Activated T-cell treated with anti-CD3 and anti-CD28 coated beads, Interleukin-2, amount 50 U/mL, for 24 hours (primary cell): ENCODE data around the gene MRPS5.
"Not testable (repeated sequence)": the region's sequence is repeated elsewhere in the genome, so short reads cannot be mapped to it uniquely, and the experiment has no call there.

Source experiments
- DNase-seq: peaks from one replicate; pipeline ENCODE4 v3.0.0-alpha.2; 2020
- H3K27ac Mint-ChIP-seq: 2 replicates; pipeline ENCODE4 v1.8.0; 2020; ENCODE audit warnings: mild to moderate bottlenecking, mixed read lengths
- H3K27me3 Mint-ChIP-seq: 2 replicates; pipeline ENCODE4 v1.8.0; 2020; ENCODE audit warnings: mixed read lengths
- H3K36me3 Mint-ChIP-seq: 2 replicates; pipeline ENCODE4 v1.8.0; 2020; ENCODE audit warnings: low read depth, mixed read lengths
- H3K4me1 Mint-ChIP-seq: 2 replicates; pipeline ENCODE4 v1.8.0; 2020; ENCODE audit warnings: low read depth, mixed read lengths
- H3K4me3 Mint-ChIP-seq: 2 replicates; pipeline ENCODE4 v1.8.0; 2020; ENCODE audit warnings: mild to moderate bottlenecking, moderate library complexity, mixed read lengths
- H3K9me3 Mint-ChIP-seq: 2 replicates; pipeline ENCODE4 v1.8.0; 2020; ENCODE audit warnings: mixed read lengths

MRPS5 gene

GRCh38 chr2:95039978-95040377, 81.6 kb downstream of the MRPS5 start:
- Mint-ChIP-seq H3K9me3 (peaks cover 34% of the 10 kb centered on the region), H3K27ac (peak overlapping the region; percentile 91), H3K4me3 (no peak overlapping the region), H3K4me1 (peaks cover 85% of the 10 kb centered on the region), H3K27me3 (no peaks in the 10 kb centered on the region), H3K36me3 (peaks cover 15% of the 10 kb centered on the region)
- no peak for DNase-seq

- Mint-ChIP-seq H3K27me3 (no peaks in the 10 kb centered on the region), H3K27ac (peak overlapping the region; percentile 91), H3K4me3 (no peak overlapping the region), H3K9me3 (peaks cover 34% of the 10 kb centered on the region), H3K36me3 (peaks cover 15% of the 10 kb centered on the region), H3K4me1 (peaks cover 90% of the 10 kb centered on the region)
- no peak for DNase-seq
Measured at GRCh38 chr2:95039363-95039762, 82.2 kb downstream of the MRPS5 start.

GRCh38 chr2:95038635-95039298, 82.8 kb downstream of the MRPS5 start:
- no peak overlapping the region for H3K4me3 Mint-ChIP-seq
- peak overlapping the region; percentile 91 for H3K27ac Mint-ChIP-seq
- H3K9me3 Mint-ChIP-seq, result peaks cover 34% of the 10 kb centered on the region
- peaks cover 11% of the 10 kb centered on the region for H3K36me3 Mint-ChIP-seq
- no peak for DNase-seq
- H3K27me3 Mint-ChIP-seq, result no peaks in the 10 kb centered on the region
- peaks cover 90% of the 10 kb centered on the region for H3K4me1 Mint-ChIP-seq

- Mint-ChIP-seq H3K27ac (peak overlapping the region; percentile 91), H3K36me3 (peaks cover 11% of the 10 kb centered on the region), H3K9me3 (peaks cover 34% of the 10 kb centered on the region), H3K4me1 (peaks cover 89% of the 10 kb centered on the region)
- not testable (repeated sequence) for DNase-seq, H3K4me3 Mint-ChIP-seq, H3K27me3 Mint-ChIP-seq
Measured at GRCh38 chr2:95037841-95038585, 83.6 kb downstream of the MRPS5 start.

GRCh38 chr2:95037384-95037839, 84.2 kb downstream of the MRPS5 start:
- Mint-ChIP-seq H3K36me3 (peaks cover 11% of the 10 kb centered on the region), H3K27me3 (no peaks in the 10 kb centered on the region), H3K27ac (peak overlapping the region; percentile 91), H3K9me3 (peaks cover 34% of the 10 kb centered on the region), H3K4me1 (peaks cover 88% of the 10 kb centered on the region), H3K4me3 (no peak overlapping the region)
- no peak for DNase-seq

GRCh38 chr2:95036596-95037383, 84.8 kb downstream of the MRPS5 start:
- peaks cover 34% of the 10 kb centered on the region for H3K9me3 Mint-ChIP-seq
- no peaks in the 10 kb centered on the region for H3K27me3 Mint-ChIP-seq
- no peak overlapping the region for H3K4me3 Mint-ChIP-seq
- H3K27ac Mint-ChIP-seq, result peak overlapping the region; percentile 91
- peaks cover 11% of the 10 kb centered on the region for H3K36me3 Mint-ChIP-seq
- peaks cover 86% of the 10 kb centered on the region for H3K4me1 Mint-ChIP-seq
- DNase-seq, result no peak
